NCI-H128 (cell line): ENCODE data around the gene TMEM207.
"Not testable (repeated sequence)": the region's sequence is repeated elsewhere in the genome, so short reads cannot be mapped to it uniquely, and the experiment has no call there.

ENCODE experiments used
- DNase-seq: peaks from one replicate; lab custom pipeline; 2025; ENCODE audit not compliant: unreplicated experiment; lab: John Stamatoyannopoulos, UW

TMEM207 gene

GRCh38 chr3:190449801-190450200, at the start of gene TMEM207:
TSS of gene TMEM207 (minus strand) at chr3:190449901. CDS start at chr3:190449809, 92 bp downstream.
- no peak for DNase-seq

GRCh38 chr3:190499122-190499521, 49.4 kb upstream of the TMEM207 start:
- no peak for DNase-seq

DNA sequence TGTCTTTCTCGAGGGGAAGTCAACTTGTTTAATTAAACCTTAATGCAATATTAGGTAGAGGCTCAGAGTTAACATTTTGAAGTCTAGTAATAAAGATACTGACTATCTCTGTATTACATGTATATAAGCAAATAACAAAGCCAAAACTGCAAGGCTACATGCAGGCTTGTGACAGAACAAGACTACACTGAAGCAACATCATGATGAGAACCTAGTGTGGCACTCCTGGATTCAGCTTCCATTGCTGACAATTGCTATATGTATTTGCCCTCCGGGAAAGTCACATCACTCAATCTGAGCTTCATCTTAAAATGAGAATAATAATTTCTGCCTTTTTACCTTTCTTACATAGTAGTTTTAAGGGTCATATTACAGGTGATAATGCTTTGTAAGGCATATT, 48.6 kb upstream of the TMEM207 start:
- DNase-seq, result no peak

- DNase-seq, result no peak
Observed at GRCh38 chr3:190497811-190498210, 48.1 kb upstream of the TMEM207 start.

DNA sequence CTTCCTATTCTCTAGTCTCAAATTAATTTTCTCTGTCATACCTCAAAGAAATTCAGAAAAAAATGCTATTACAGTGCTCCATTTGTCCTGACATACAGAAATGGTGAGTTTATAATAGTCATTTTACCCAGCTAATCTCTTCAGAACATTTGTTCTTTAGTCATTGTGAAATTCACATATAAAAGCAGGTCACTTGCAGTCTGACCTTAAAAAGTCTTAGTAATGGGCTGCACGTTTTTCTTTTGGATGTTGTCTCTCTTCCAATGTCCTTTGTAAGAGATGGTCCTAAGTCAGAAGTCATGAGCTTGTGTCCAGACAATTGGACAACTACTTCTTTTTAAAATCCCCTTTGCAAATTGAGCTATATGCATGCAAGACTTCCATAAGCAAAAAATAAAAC, 47.2 kb upstream of the TMEM207 start:
- no peak for DNase-seq

- DNase-seq, result no peak
Observed at GRCh38 chr3:190495796-190496195, 46.1 kb upstream of the TMEM207 start.

DNA sequence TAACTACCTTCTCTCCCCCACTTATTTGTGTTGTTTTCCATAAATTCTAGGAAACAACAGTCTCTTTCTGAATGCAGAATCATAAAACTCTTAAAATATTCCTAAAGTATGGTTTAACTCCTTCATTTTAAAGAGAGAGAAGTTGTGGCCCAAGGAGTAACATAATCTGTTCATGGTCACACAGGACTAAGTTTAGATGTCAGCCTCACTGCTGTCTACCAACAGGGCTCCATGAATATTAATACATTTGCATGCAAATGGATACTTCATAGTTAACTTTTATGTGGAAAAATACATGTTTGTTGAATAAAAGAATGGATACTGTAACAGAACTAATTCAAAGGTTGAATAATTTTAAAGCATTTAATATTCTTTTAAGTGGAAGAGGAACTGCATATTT, 45.7 kb upstream of the TMEM207 start:
- no peak for DNase-seq

GRCh38 chr3:190494907-190495306, 45.2 kb upstream of the TMEM207 start:
- DNase-seq, result no peak

DNA sequence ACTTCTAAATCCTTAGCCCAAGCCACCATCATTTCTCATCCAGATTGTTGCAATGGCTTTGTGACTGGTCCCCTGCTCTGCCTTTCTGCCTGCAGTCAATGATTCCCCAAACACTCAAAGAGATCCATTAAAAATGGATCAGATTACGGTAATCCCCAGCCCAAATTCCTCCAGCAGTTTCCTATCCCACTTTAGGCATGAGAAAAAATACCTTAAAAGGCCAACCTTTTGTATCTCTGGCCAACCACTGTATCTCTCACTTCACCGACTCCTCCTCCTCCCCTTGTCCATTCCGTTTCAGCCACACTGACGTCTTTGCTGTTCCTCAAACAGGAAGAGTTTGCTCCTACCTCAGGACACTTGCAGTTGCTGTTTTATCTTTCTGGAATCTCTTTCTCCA, 43.3 kb upstream of the TMEM207 start:
- no peak for DNase-seq

- DNase-seq, result no peak
Observed at GRCh38 chr3:190492129-190492528, 42.4 kb upstream of the TMEM207 start.

DNA sequence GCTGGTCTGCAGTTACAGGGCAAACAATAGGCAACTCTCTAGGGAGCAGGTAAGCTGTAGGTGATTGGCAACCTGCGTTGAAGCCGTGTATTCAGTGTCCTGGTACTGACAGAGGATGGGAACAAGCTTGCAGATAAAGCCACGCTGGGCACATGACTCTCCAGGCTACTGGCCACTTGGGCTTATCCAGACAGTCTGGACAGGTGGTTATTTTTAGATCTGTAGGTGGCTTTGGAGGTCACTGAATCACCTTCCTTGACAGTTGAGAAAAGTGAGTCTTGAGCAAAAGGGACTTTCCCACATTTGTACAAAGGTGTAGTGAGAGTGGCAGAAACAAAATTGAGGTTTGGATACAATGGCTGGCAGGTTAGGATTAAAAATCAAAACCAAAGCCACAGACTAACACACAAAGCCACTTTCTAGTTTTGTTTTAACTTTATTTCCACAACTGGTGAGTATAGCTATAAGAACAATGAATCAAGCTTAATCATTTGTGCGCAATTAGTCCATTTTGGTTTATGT, 41.9 kb upstream of the TMEM207 start:
- DNase-seq, result no peak

- no peak for DNase-seq
Observed at GRCh38 chr3:190486908-190487607, 37.4 kb upstream of the TMEM207 start.

DNA sequence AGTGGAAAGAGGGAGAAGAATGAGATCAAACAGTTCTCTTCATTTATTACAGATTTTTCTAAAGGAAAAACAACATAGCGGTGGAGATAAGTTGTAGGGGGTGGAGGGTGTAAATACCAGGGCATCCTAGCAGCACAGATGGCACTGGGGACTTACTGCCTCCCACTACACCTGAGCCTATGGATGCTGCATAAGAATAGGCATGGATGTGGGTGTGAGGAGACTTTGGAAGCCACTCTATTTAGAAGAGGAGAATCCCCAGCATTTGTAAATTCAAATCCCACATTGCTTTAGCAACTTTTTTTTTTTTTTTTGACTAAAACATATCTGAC, 36.8 kb upstream of the TMEM207 start:
- DNase-seq, result no peak

DNA sequence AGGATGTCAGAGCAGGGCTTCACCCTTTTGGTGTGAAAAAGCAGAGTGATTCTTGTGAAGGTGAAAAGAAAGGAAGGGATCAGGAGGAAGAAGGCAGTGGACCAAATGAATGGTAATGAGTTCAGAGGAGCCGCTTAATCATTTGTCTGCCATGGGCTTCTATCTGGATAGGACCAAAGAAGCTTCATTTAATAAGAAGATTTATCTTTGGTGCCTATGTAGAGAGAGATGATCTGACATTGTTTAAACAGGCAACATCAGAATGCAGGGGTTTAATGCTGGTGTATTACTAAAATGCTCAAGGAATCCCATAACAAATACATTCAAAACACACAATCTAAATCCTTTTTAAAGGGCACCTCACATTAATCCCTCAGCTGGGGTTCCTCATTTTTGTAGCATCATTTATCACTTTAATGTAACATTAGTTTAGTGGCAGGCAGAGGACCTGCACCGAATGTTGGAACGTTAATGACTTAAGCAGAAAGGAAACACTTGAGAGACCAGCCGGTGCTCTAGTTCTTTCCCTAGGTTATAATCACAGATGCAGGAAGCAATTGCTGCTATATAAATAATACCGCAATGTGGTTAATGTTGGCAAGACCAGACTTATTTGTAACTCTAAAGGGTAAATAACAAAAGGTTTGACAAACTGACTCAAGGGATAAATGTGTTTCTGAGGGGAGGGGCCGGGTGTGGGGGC, 36.3 kb upstream of the TMEM207 start:
- DNase-seq, result peak; percentile 16

- no peak for DNase-seq
Observed at GRCh38 chr3:190481779-190482178, 32.1 kb upstream of the TMEM207 start.

DNA sequence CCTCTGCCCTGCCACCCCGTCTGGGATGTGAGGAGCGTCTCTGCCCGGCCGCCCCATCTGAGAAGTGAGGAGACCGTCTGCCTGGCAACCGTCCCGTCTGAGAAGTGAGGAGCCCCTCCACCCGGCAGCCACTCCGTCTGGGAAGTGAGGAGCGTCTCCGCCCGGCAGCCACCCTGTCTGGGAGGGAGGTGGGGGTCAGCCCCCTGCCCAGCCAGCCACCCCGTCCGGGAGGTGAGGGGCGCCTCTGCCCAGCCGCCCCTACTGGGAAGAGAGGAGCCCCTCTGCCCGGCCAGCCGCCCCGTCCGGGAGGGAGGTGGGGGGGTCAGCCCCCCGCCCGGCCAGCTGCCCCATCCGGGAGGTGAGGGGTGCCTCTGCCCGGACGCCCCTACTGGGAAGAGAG, 23.6 kb upstream of the TMEM207 start:
- not testable (repeated sequence) for DNase-seq

- no peak for DNase-seq
Observed at GRCh38 chr3:190467922-190468321, 18.2 kb upstream of the TMEM207 start.

GRCh38 chr3:190458040-190458439, 8.3 kb upstream of the TMEM207 start:
- DNase-seq, result no peak

GRCh38 chr3:190456770-190457169, 7.1 kb upstream of the TMEM207 start:
- no peak for DNase-seq

- no peak for DNase-seq
Observed at GRCh38 chr3:190455828-190456227, 6.1 kb upstream of the TMEM207 start.

- DNase-seq, result no peak
Observed at GRCh38 chr3:190448256-190448655, 1.4 kb downstream of the TMEM207 start.

- DNase-seq, result no peak
Observed at GRCh38 chr3:190446573-190447279, 3.0 kb downstream of the TMEM207 start.
